Glutamatergic neuron (in vitro differentiated cells): ENCODE measurements around the gene CISD3. TPM values are rescaled to one million over a fixed set of nuclear protein-coding genes. Genes with fewer than 3 reads are reported as not detected.

Source experiments
- DNase-seq: peaks from one replicate; pipeline ENCODE4 v3.0.0; 2022
- H3K27ac Mint-ChIP-seq: one replicate; pipeline ENCODE4 v1.8.0; 2020; ENCODE audit warnings: mild to moderate bottlenecking, mixed read lengths, inconsistent platforms; ENCODE audit not compliant: unreplicated experiment
- H3K27me3 Mint-ChIP-seq: one replicate; pipeline ENCODE4 v1.8.0; 2020; ENCODE audit warnings: mild to moderate bottlenecking, moderate library complexity, mixed read lengths, inconsistent platforms; ENCODE audit not compliant: unreplicated experiment
- H3K36me3 Mint-ChIP-seq: one replicate; pipeline ENCODE4 v1.8.0; 2020; ENCODE audit warnings: mild to moderate bottlenecking, mixed read lengths, inconsistent platforms; ENCODE audit not compliant: unreplicated experiment
- H3K4me1 Mint-ChIP-seq: one replicate; pipeline ENCODE4 v1.8.0; 2020; ENCODE audit warnings: mild to moderate bottlenecking, low read depth, mixed read lengths, inconsistent platforms; ENCODE audit not compliant: unreplicated experiment
- H3K4me3 Mint-ChIP-seq: one replicate; pipeline ENCODE4 v1.8.0; 2020; ENCODE audit warnings: mild to moderate bottlenecking, mixed read lengths, inconsistent platforms; ENCODE audit not compliant: unreplicated experiment
- H3K9me3 Mint-ChIP-seq: one replicate; pipeline ENCODE4 v1.8.0; 2020; ENCODE audit warnings: mild to moderate bottlenecking, moderate library complexity, mixed read lengths, inconsistent platforms; ENCODE audit not compliant: unreplicated experiment
- total RNA-seq: library from RNA; stranded (reverse); fragmentation: NEBNext Ultra II Directional; extraction: Animal tissue kit (Norgen Biotek cat#: 25700); gene quantifications from one replicate; pipeline ENCODE4 v1.2.1, GENCODE V29; 2021; ENCODE audit not compliant: unreplicated experiment
- TF ChIP-seq, protein P1 (sequence below): fragments of 200-600 bp; sonication (generic); IDR thresholded peaks from one replicate; pipeline ENCODE4 v1.5.0; 2021; ENCODE audit not compliant: partially characterized antibody, unreplicated experiment

CISD3 gene
- total RNA-seq, 1 donor from 2014 or later: 3.2 TPM

DNA sequence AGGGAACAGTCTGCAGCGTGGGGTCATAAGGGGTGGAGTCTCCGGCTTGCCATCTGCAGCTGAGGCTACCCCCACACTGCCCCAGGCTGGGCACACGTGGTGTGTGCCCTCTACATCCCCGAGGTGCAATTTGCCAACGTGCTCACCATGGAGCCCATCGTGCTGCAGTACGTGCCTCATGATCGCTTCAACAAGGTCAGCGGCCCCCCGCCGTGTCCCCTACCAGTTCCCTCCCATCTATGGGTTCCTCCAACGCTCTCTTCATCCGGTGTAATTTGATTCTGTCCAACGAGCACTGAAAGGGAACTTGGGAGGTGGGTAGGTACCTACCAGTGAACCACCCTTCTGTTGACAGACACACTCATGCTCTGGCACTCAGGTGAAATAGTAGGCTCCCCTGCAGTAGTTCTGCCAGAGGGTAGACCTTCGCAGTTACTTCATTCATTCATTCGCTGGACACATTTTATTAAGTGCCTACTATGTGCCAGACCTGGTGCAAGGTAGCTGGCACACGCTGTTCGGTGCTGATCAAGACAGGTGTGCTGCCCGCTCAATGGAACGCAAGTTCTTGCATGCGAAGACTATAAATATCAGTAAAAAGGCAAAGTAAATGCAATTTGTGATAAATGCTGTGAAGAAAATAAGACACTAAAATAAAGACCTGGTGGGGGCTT is 22.3 kb upstream of the CISD3 start:
- Mint-ChIP-seq H3K4me3 (no peak overlapping the region), H3K27ac (no peak overlapping the region), H3K9me3 (peaks cover 22% of the 10 kb centered on the region), H3K4me1 (peaks cover 13% of the 10 kb centered on the region), H3K27me3 (peaks cover 18% of the 10 kb centered on the region), H3K36me3 (no peaks in the 10 kb centered on the region)
- DNase-seq: no peak
- TF ChIP-seq, protein P1, sequence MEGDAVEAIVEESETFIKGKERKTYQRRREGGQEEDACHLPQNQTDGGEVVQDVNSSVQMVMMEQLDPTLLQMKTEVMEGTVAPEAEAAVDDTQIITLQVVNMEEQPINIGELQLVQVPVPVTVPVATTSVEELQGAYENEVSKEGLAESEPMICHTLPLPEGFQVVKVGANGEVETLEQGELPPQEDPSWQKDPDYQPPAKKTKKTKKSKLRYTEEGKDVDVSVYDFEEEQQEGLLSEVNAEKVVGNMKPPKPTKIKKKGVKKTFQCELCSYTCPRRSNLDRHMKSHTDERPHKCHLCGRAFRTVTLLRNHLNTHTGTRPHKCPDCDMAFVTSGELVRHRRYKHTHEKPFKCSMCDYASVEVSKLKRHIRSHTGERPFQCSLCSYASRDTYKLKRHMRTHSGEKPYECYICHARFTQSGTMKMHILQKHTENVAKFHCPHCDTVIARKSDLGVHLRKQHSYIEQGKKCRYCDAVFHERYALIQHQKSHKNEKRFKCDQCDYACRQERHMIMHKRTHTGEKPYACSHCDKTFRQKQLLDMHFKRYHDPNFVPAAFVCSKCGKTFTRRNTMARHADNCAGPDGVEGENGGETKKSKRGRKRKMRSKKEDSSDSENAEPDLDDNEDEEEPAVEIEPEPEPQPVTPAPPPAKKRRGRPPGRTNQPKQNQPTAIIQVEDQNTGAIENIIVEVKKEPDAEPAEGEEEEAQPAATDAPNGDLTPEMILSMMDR: no peak

- peak overlapping the region; percentile 28 for H3K4me3 Mint-ChIP-seq
- no peak for DNase-seq
- TF ChIP-seq, protein P1: no peak
- peaks cover 17% of the 10 kb centered on the region for H3K9me3 Mint-ChIP-seq
- peak overlapping the region; percentile 4 for H3K27ac Mint-ChIP-seq
- H3K4me1 Mint-ChIP-seq: peaks cover 12% of the 10 kb centered on the region
- no peaks in the 10 kb centered on the region for H3K36me3 Mint-ChIP-seq
- H3K27me3 Mint-ChIP-seq: peaks cover 12% of the 10 kb centered on the region
Measured at GRCh38 chr17:38709104-38709820, 20.9 kb upstream of the CISD3 start.

GRCh38 chr17:38709864-38710603 is 20.1 kb upstream of the CISD3 start:
- Mint-ChIP-seq H3K36me3 (no peaks in the 10 kb centered on the region), H3K4me1 (peaks cover 9% of the 10 kb centered on the region), H3K4me3 (no peak overlapping the region), H3K9me3 (peaks cover 14% of the 10 kb centered on the region), H3K27ac (no peak overlapping the region), H3K27me3 (peaks cover 10% of the 10 kb centered on the region)
- DNase-seq: no peak
- TF ChIP-seq, protein P1: no peak

DNA sequence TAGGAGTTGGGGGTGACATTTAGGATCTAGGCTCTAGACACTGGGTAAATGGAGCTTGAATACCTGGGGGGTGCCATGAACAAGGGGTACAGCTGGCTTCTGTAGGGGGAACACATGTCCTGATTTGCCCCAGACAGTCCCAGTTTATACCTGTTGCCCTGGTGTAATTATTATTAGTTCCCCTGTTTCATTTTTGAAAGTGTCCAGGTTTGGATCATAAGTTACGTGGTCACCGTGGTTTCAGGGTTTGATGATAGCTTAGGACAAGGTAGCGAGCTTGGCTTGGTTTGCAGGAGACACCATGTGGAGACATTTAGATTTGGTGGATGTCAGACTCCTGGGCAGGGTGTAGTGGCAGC is 19.6 kb upstream of the CISD3 start:
- H3K27ac Mint-ChIP-seq: no peak overlapping the region
- H3K27me3 Mint-ChIP-seq: peaks cover 10% of the 10 kb centered on the region

More for the DNA sequence above, 19.6 kb upstream of the CISD3 start:
- H3K4me1 Mint-ChIP-seq: peaks cover 9% of the 10 kb centered on the region
- peaks cover 15% of the 10 kb centered on the region for H3K9me3 Mint-ChIP-seq
- DNase-seq: no peak
- H3K4me3 Mint-ChIP-seq: no peak overlapping the region
- H3K36me3 Mint-ChIP-seq: no peaks in the 10 kb centered on the region
- TF ChIP-seq, protein P1: no peak
